ENCODE data around the gene HBA2.
"Not testable (repeated sequence)": the region's sequence is repeated elsewhere in the genome, so short reads cannot be mapped to it uniquely, and the experiment has no call there.

HBA2 gene

GRCh38 chr16:146646-147045, 26.0 kb upstream of the HBA2 start:
- no peak for TF ChIP-seq CTCF (IDR thresholded peaks at IDR 0.05; ENCODE audit: low read length)
- TF ChIP-seq EZH2 (IDR thresholded peaks at IDR 0.05; ENCODE audit: borderline replicate concordance, low read length): no peak
- Histone ChIP-seq H4K20me1 (ENCODE audit: insufficient read depth, low read length) (no peaks in the 10 kb centered on the region), H2AFZ (ENCODE audit: low read length) (no peak overlapping the region), H3K27ac (ENCODE audit: low read depth, low read length, poor library complexity, severe bottlenecking) (no peak overlapping the region), H3K9ac (ENCODE audit: low read length) (no peak overlapping the region), H3K4me1 (ENCODE audit: insufficient read depth, low read length, severe bottlenecking) (peaks cover 3% of the 10 kb centered on the region), H3K9me3 (ENCODE audit: low read length) (no peaks in the 10 kb centered on the region), H3K27me3 (ENCODE audit: insufficient read depth, low read length) (peaks cover 6% of the 10 kb centered on the region; the same call in 1 of the 2 replicates), H3K79me2 (ENCODE audit: insufficient read depth, low read length) (no peaks in the 10 kb centered on the region), H3K36me3 (ENCODE audit: insufficient read depth, low read length) (no peaks in the 10 kb centered on the region), H3K9me2 (ENCODE audit: low read depth, low read length) (no peaks in the 10 kb centered on the region), H3F3A (ENCODE audit: insufficient read depth, low read length) (no peaks in the 10 kb centered on the region), H3K4me3 (ENCODE audit: low read depth, low read length, poor library complexity, severe bottlenecking) (no peak overlapping the region), H3K4me2 (ENCODE audit: low read length) (no peak overlapping the region)

- Histone ChIP-seq H3K9me3 (ENCODE audit: low read length) (no peaks in the 10 kb centered on the region), H3K79me2 (ENCODE audit: insufficient read depth, low read length) (no peaks in the 10 kb centered on the region), H3K4me1 (ENCODE audit: insufficient read depth, low read length, severe bottlenecking) (peaks cover 3% of the 10 kb centered on the region), H4K20me1 (ENCODE audit: insufficient read depth, low read length) (no peaks in the 10 kb centered on the region), H3K36me3 (ENCODE audit: insufficient read depth, low read length) (no peaks in the 10 kb centered on the region), H3K4me2 (ENCODE audit: low read length) (no peak overlapping the region), H3K9me2 (ENCODE audit: low read depth, low read length) (no peaks in the 10 kb centered on the region), H3K27me3 (ENCODE audit: insufficient read depth, low read length) (peaks cover 6% of the 10 kb centered on the region; the same call in 1 of the 2 replicates), H3K27ac (ENCODE audit: low read depth, low read length, poor library complexity, severe bottlenecking) (no peak overlapping the region), H2AFZ (ENCODE audit: low read length) (no peak overlapping the region), H3K4me3 (ENCODE audit: low read depth, low read length, poor library complexity, severe bottlenecking) (no peak overlapping the region), H3K9ac (ENCODE audit: low read length) (no peak overlapping the region), H3F3A (ENCODE audit: insufficient read depth, low read length) (no peaks in the 10 kb centered on the region)
- TF ChIP-seq CTCF (IDR thresholded peaks at IDR 0.05; ENCODE audit: low read length) (no peak), EZH2 (IDR thresholded peaks at IDR 0.05; ENCODE audit: borderline replicate concordance, low read length) (no peak)
Observed at GRCh38 chr16:149024-149660, 23.5 kb upstream of the HBA2 start.

GRCh38 chr16:152141-153128, 20.2 kb upstream of the HBA2 start, which contains the start of gene HBZ:
HBZ (plus strand) TSS chr16:152644; CDS start chr16:152910, 266 bp downstream.
- no peak within 1 kb of the TSS for H3K9ac ChIP-seq (ENCODE audit: low read length)
- H3F3A ChIP-seq (ENCODE audit: insufficient read depth, low read length): no peaks in the 10 kb centered on the region
- H3K4me1 ChIP-seq (ENCODE audit: insufficient read depth, low read length, severe bottlenecking): peaks cover 4% of the 10 kb centered on the region
- no peak within 1 kb of the TSS for H3K4me3 ChIP-seq (ENCODE audit: low read depth, low read length, poor library complexity, severe bottlenecking)
- H3K36me3 ChIP-seq (ENCODE audit: insufficient read depth, low read length): no peaks in the 10 kb centered on the region
- no peaks in the 10 kb centered on the region for H4K20me1 ChIP-seq (ENCODE audit: insufficient read depth, low read length)
- H3K27ac ChIP-seq (ENCODE audit: low read depth, low read length, poor library complexity, severe bottlenecking): no peak within 1 kb of the TSS
- H3K27me3 ChIP-seq (ENCODE audit: insufficient read depth, low read length): peaks cover 12% of the 10 kb centered on the region; the same call in 1 of the 2 replicates
- H3K9me2 ChIP-seq (ENCODE audit: low read depth, low read length): no peaks in the 10 kb centered on the region
- H3K79me2 ChIP-seq (ENCODE audit: insufficient read depth, low read length): no peaks in the 10 kb centered on the region
- H2AFZ ChIP-seq (ENCODE audit: low read length): no peak within 1 kb of the TSS
- no peak for TF ChIP-seq CTCF (IDR thresholded peaks at IDR 0.05; ENCODE audit: low read length)
- TF ChIP-seq EZH2 (IDR thresholded peaks at IDR 0.05; ENCODE audit: borderline replicate concordance, low read length): no peak
- H3K9me3 ChIP-seq (ENCODE audit: low read length): no peaks in the 10 kb centered on the region
- no peak within 1 kb of the TSS for H3K4me2 ChIP-seq (ENCODE audit: low read length)

- H3K36me3 ChIP-seq (ENCODE audit: insufficient read depth, low read length); H3K9ac ChIP-seq (ENCODE audit: low read length); H3F3A ChIP-seq (ENCODE audit: insufficient read depth, low read length); H3K9me2 ChIP-seq (ENCODE audit: low read depth, low read length); H4K20me1 ChIP-seq (ENCODE audit: insufficient read depth, low read length); H3K4me1 ChIP-seq (ENCODE audit: insufficient read depth, low read length, severe bottlenecking); H3K27ac ChIP-seq (ENCODE audit: low read depth, low read length, poor library complexity, severe bottlenecking); H3K9me3 ChIP-seq (ENCODE audit: low read length); H3K4me2 ChIP-seq (ENCODE audit: low read length); H2AFZ ChIP-seq (ENCODE audit: low read length); H3K79me2 ChIP-seq (ENCODE audit: insufficient read depth, low read length); H3K4me3 ChIP-seq (ENCODE audit: low read depth, low read length, poor library complexity, severe bottlenecking): not testable (repeated sequence)
- peaks cover 12% of the 10 kb centered on the region; the same call in 1 of the 2 replicates for H3K27me3 ChIP-seq (ENCODE audit: insufficient read depth, low read length)
Observed at GRCh38 chr16:153129-153521, 19.6 kb upstream of the HBA2 start.

All from OCI-LY1 (cell line).